Muscle of leg (tissue), 11 donors: ENCODE results near the gene TRIM33. TPM values are rescaled to one million over a fixed set of nuclear protein-coding genes. Genes with fewer than 3 reads are reported as not detected.
"Not testable (repeated sequence)": the region's sequence is repeated elsewhere in the genome, so short reads cannot be mapped to it uniquely, and the experiment has no call there.

Experiments
- DNase-seq: peaks from one replicate; pipeline ENCODE4 v3.0.0; 2013
- H3K27ac ChIP-seq: one replicate; pipeline ENCODE4 v1.5.1; 2013; ENCODE audit warnings: mild to moderate bottlenecking, low read length, control low read depth
- H3K27me3 ChIP-seq: one replicate; pipeline ENCODE4 v1.6.1; 2013; ENCODE audit warnings: low read length; ENCODE audit not compliant: control insufficient read depth, insufficient read depth
- H3K36me3 ChIP-seq: one replicate; pipeline ENCODE4 v1.6.1; 2013; ENCODE audit warnings: low read length; ENCODE audit not compliant: control insufficient read depth, insufficient read depth
- H3K4me1 ChIP-seq: one replicate; pipeline ENCODE4 v1.6.1; 2013; ENCODE audit warnings: low read length; ENCODE audit not compliant: control insufficient read depth, insufficient read depth
- H3K4me3 ChIP-seq: one replicate; pipeline ENCODE4 v1.5.1; 2013; ENCODE audit warnings: low read length, control low read depth
- H3K9me3 ChIP-seq: replicated peaks from 2 replicates; pipeline ENCODE4 v1.6.1; 2013; ENCODE audit warnings: low read depth, low read length; ENCODE audit not compliant: control insufficient read depth
- WGBS: methylation state at CpG from one replicate; pipeline ENCODE4 v1.1.5; 2013; ENCODE audit warnings: missing lambda C conversion rate; ENCODE audit not compliant: insufficient coverage; 5-methylcytosine and 5-hydroxymethylcytosine counted together
- polyA plus RNA-seq, 8 donors: library from polyadenylated mRNA; unstranded; fragments of 120-200 nt; gene quantifications; one replicate each; pipeline versions ENCODE4 v1.2.1 to v1.2.3, GENCODE V29; 2013; ENCODE audit warnings: inconsistent platforms in 1 of 8, low replicate concordance in 1 of 8; ENCODE audit not compliant: insufficient read length in 8 of 8, insufficient read depth in 1 of 8
- total RNA-seq: library from RNA; stranded (reverse); fragments of 120-200 nt; gene quantifications from one replicate; pipeline ENCODE4 v1.2.4, GENCODE V29; 2013

TRIM33 gene
- total and polyA plus RNA-seq, 9 donors: 14.3 to 26.2 (median 18.2) TPM

- Histone ChIP-seq H3K27ac (no peak overlapping the region), H3K36me3 (no peaks in the 10 kb centered on the region), H3K27me3 (no peaks in the 10 kb centered on the region), H3K4me3 (no peak overlapping the region), H3K4me1 (no peaks in the 10 kb centered on the region), H3K9me3 (peaks cover 8% of the 10 kb centered on the region)
- WGBS: no CpG with 5 or more reads among the region's 1 CpG
- no peak for DNase-seq
Observed at GRCh38 chr1:114496089-114496488, 14.9 kb downstream of the TRIM33 start.

GRCh38 chr1:114495486-114495885 is 15.5 kb downstream of the TRIM33 start:
- DNase-seq: peak; percentile 21
- no CpG with 5 or more reads among the region's 2 CpGs for WGBS
- no peaks in the 10 kb centered on the region for H3K4me1 ChIP-seq
- H3K36me3 ChIP-seq: no peaks in the 10 kb centered on the region
- peaks cover 8% of the 10 kb centered on the region for H3K9me3 ChIP-seq
- H3K27me3 ChIP-seq: no peaks in the 10 kb centered on the region
- H3K4me3 ChIP-seq: no peak overlapping the region
- H3K27ac ChIP-seq: no peak overlapping the region

GRCh38 chr1:114492978-114493377 is 18.0 kb downstream of the TRIM33 start:
- no peak for DNase-seq
- WGBS: no CpG with 5 or more reads among the region's 1 CpG
- H3K36me3 ChIP-seq: no peaks in the 10 kb centered on the region
- peaks cover 8% of the 10 kb centered on the region for H3K9me3 ChIP-seq
- H3K4me1 ChIP-seq: no peaks in the 10 kb centered on the region
- H3K4me3 ChIP-seq: no peak overlapping the region
- no peak overlapping the region for H3K27ac ChIP-seq
- H3K27me3 ChIP-seq: no peaks in the 10 kb centered on the region

DNA sequence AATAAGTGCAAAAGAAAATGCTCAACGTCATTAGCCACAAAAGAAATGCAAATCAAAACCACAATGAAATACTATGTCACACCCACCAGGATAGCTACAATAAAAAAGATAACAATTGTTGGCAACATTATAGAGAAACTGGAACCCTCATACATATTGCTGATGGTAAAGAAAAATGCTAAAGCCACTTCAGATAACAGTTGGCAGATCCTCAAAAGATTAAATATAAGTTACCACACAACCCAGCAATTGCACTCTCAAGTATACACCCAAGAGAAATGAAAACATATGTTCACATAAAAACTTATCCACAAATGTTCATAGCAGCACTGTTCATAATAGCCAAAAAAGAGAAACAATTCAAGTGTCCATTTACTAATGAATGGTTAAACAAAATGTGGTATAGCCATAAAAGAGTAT is 20.7 kb downstream of the TRIM33 start:
- Histone ChIP-seq H3K27me3 (no peaks in the 10 kb centered on the region), H3K9me3 (peaks cover 8% of the 10 kb centered on the region), H3K27ac (no peak overlapping the region), H3K36me3 (no peaks in the 10 kb centered on the region), H3K4me1 (no peaks in the 10 kb centered on the region), H3K4me3 (no peak overlapping the region)
- WGBS: no CpG with 5 or more reads among the region's 1 CpG
- DNase-seq: no peak

- Histone ChIP-seq H3K27me3 (no peaks in the 10 kb centered on the region), H3K36me3 (no peaks in the 10 kb centered on the region), H3K9me3 (peaks cover 8% of the 10 kb centered on the region), H3K4me3 (no peak overlapping the region), H3K27ac (no peak overlapping the region), H3K4me1 (no peaks in the 10 kb centered on the region)
- 100% methylated on average over 1 of the region's 2 CpGs for WGBS
- DNase-seq: no peak
Observed at GRCh38 chr1:114488739-114489138, 22.3 kb downstream of the TRIM33 start.

GRCh38 chr1:114485286-114485685 is 25.7 kb downstream of the TRIM33 start:
- H3K4me3 ChIP-seq: no peak overlapping the region

DNA sequence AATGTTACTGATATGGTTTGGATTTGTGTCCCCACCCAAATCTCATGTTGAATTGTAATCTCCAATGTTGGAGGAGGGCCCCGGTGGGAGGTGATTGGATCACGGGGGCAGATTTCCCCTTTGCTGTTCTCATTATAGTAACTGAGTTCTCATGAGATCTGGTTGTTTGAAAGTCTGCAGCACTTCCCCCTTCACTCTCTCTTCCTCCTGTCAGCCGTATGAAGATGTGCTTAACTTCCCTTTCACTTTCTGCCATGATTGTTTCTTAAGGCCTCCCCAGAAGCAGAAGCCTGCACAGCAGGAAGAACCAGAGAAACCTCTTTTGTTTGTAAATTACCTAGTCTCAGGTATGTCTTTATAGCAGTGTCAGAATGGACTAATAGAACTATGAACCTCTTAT is 28.4 kb downstream of the TRIM33 start:
- DNase-seq: peak; percentile 37
- Histone ChIP-seq H3K4me3 (no peak overlapping the region), H3K4me1 (no peaks in the 10 kb centered on the region), H3K27me3 (no peaks in the 10 kb centered on the region), H3K36me3 (no peaks in the 10 kb centered on the region), H3K27ac (no peak overlapping the region), H3K9me3 (peaks cover 2% of the 10 kb centered on the region)
- no CpG with 5 or more reads among the region's 3 CpGs for WGBS

More at GRCh38 chr1:114485286-114485685, 25.7 kb downstream of the TRIM33 start:
- Histone ChIP-seq H3K36me3 (no peaks in the 10 kb centered on the region), H3K4me1 (no peaks in the 10 kb centered on the region), H3K9me3 (peaks cover 2% of the 10 kb centered on the region), H3K27ac (no peak overlapping the region), H3K27me3 (no peaks in the 10 kb centered on the region)
- no peak for DNase-seq

DNA sequence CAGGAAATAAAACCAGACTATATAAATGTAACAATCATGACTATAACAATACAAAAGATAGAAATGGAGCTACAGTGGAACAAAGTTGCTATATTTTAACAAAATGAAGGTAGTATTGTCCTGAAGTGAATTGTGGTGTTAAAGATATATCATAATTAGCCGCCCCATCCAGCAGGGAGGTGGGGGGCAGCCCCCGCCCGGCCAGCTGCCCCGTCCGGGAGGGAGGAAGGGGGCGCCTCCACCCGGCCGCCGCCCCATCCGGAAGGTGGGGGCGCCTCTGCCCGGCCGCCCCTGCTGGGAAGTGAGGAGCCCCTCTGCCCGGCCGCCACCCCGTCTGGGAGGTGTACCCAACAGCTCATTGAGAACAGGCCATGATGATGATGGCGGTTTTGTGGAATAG is 31.4 kb downstream of the TRIM33 start:
- WGBS: 96% methylated on average over 13 of the region's 17 CpGs
- H3K36me3 ChIP-seq, H3K27me3 ChIP-seq, DNase-seq, H3K9me3 ChIP-seq, H3K27ac ChIP-seq, H3K4me1 ChIP-seq, H3K4me3 ChIP-seq: not testable (repeated sequence)

DNA sequence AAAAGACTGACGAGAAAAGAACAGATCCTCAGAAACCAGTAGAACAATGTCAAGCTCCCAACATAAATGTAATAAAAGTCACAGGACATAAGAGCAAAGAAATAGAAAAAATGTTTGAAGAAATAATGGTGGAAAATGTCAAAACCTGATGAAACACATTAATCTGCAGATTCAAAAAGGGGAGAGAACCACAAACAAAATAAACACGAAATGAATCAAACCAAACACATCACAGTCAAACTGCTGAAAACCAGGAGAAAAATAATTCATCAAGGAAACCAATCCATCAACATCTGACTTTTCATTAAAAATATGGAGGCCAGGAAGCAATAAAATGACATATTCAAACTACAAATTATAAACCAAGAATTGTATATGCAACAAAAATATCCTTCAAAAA is 31.9 kb downstream of the TRIM33 start:
- H3K4me1 ChIP-seq: no peaks in the 10 kb centered on the region
- WGBS: no CpG with 5 or more reads among the region's 2 CpGs

GRCh38 chr1:114473796-114474195 is 37.2 kb downstream of the TRIM33 start:
- H3K4me1 ChIP-seq: no peaks in the 10 kb centered on the region
- H3K27ac ChIP-seq: no peak overlapping the region
- no peaks in the 10 kb centered on the region for H3K9me3 ChIP-seq
- no peak overlapping the region for H3K4me3 ChIP-seq
- H3K36me3 ChIP-seq: no peaks in the 10 kb centered on the region
- WGBS: 100% methylated on average over 1 of the region's 6 CpGs
- DNase-seq: no peak
- no peaks in the 10 kb centered on the region for H3K27me3 ChIP-seq

More for the DNA sequence above, 31.9 kb downstream of the TRIM33 start:
- Histone ChIP-seq H3K36me3 (no peaks in the 10 kb centered on the region), H3K27ac (no peak overlapping the region), H3K4me3 (no peak overlapping the region), H3K9me3 (peaks cover 2% of the 10 kb centered on the region), H3K27me3 (no peaks in the 10 kb centered on the region)
- DNase-seq: no peak

- Histone ChIP-seq H3K4me3 (no peak overlapping the region), H3K27ac (no peak overlapping the region), H3K27me3 (no peaks in the 10 kb centered on the region), H3K36me3 (no peaks in the 10 kb centered on the region), H3K9me3 (no peaks in the 10 kb centered on the region), H3K4me1 (no peaks in the 10 kb centered on the region)
- WGBS: 92% methylated on average over 2 of the region's 3 CpGs
- no peak for DNase-seq
Observed at GRCh38 chr1:114472408-114472807, 38.6 kb downstream of the TRIM33 start.
